HG03175 (cell line): ENCODE results near the gene CSTB.
"Not testable (repeated sequence)": the region's sequence is repeated elsewhere in the genome, so short reads cannot be mapped to it uniquely, and the experiment has no call there.

Experiments
- ATAC-seq: cut with Tn5 transposase; IDR thresholded peaks from one replicate; pipeline ENCODE4 v1.9.1; 2021; ENCODE audit warnings: mild to moderate bottlenecking, moderate library complexity; ENCODE audit not compliant: unreplicated experiment

The CSTB gene

GRCh38 chr21:43775795-43776430 lies at the start of gene CSTB:
Gene CSTB (minus strand): TSS chr21:43776308. CDS start chr21:43776269, 39 bp downstream.
- ATAC-seq: peak; percentile 68

GRCh38 chr21:43825242-43825935 lies 49.3 kb upstream of the CSTB start:
- ATAC-seq: no peak

- ATAC-seq: no peak
Observed at GRCh38 chr21:43824333-43825241, 48.5 kb upstream of the CSTB start.

- ATAC-seq: not testable (repeated sequence)
Observed at GRCh38 chr21:43822741-43823140, 46.6 kb upstream of the CSTB start.

- not testable (repeated sequence) for ATAC-seq
Observed at GRCh38 chr21:43822166-43822565, 46.1 kb upstream of the CSTB start.

- ATAC-seq: no peak
Observed at GRCh38 chr21:43820466-43820865, 44.4 kb upstream of the CSTB start.

- no peak for ATAC-seq
Observed at GRCh38 chr21:43819511-43820405, 43.6 kb upstream of the CSTB start.

- no peak for ATAC-seq
Observed at GRCh38 chr21:43818685-43819084, 42.6 kb upstream of the CSTB start.

- no peak for ATAC-seq
Observed at GRCh38 chr21:43817157-43818086, 41.3 kb upstream of the CSTB start.

- ATAC-seq: no peak
Observed at GRCh38 chr21:43816611-43817071, 40.5 kb upstream of the CSTB start.

GRCh38 chr21:43815991-43816390 lies 39.9 kb upstream of the CSTB start:
- ATAC-seq: no peak

GRCh38 chr21:43815107-43815613 lies 39.1 kb upstream of the CSTB start:
- no peak for ATAC-seq

GRCh38 chr21:43814215-43815106 lies 38.4 kb upstream of the CSTB start:
- no peak for ATAC-seq

GRCh38 chr21:43813656-43813980 lies 37.5 kb upstream of the CSTB start:
- ATAC-seq: no peak

- ATAC-seq: no peak
Observed at GRCh38 chr21:43812957-43813655, 37.0 kb upstream of the CSTB start.

GRCh38 chr21:43812139-43812821 lies 36.2 kb upstream of the CSTB start:
- no peak for ATAC-seq
